Activated CD4-positive, alpha-beta T cell treated with anti-CD3 and anti-CD28 coated beads, Interleukin-2, amount 50 U/mL, for 16 hours (primary cell): ENCODE measurements around the gene CDCA3.

Experiments used
- DNase-seq: peaks from one replicate; pipeline ENCODE4 v3.0.0-alpha.2; 2020

The CDCA3 gene

DNA sequence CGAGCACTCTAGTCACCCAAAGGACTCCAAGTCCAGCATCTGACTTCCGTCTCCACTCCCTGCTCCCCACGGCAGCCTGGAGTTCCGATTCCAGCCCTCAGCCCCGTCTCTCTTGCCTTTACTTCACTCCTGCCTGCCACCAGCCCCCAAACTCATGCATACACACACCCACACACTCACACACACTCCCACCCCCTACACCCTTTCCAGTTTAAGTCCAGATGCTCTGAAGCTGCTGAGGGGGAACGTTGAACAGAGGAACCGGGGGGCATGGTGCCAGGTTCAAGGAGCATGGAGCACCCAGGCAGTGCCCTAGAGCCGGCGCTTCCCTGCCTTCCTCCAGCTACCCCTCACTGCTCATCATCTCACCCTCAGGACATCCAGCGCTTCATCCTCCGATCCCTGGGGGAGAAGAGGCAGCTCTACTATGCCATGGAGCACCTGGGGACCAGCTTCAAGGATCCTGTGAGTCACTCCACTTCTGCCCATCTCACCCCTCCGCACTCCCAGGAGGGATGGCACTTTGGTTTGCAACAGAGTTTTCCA is 19.6 kb downstream of the CDCA3 start:
- DNase-seq = no peak

- no peak for DNase-seq
Observed at GRCh38 chr12:6830999-6831398, 20.1 kb downstream of the CDCA3 start.

GRCh38 chr12:6830286-6830890 is 20.7 kb downstream of the CDCA3 start:
- DNase-seq = no peak

- DNase-seq = no peak
Observed at GRCh38 chr12:6829536-6830220, 21.4 kb downstream of the CDCA3 start.

GRCh38 chr12:6828781-6829535 is 22.1 kb downstream of the CDCA3 start:
- no peak for DNase-seq

DNA sequence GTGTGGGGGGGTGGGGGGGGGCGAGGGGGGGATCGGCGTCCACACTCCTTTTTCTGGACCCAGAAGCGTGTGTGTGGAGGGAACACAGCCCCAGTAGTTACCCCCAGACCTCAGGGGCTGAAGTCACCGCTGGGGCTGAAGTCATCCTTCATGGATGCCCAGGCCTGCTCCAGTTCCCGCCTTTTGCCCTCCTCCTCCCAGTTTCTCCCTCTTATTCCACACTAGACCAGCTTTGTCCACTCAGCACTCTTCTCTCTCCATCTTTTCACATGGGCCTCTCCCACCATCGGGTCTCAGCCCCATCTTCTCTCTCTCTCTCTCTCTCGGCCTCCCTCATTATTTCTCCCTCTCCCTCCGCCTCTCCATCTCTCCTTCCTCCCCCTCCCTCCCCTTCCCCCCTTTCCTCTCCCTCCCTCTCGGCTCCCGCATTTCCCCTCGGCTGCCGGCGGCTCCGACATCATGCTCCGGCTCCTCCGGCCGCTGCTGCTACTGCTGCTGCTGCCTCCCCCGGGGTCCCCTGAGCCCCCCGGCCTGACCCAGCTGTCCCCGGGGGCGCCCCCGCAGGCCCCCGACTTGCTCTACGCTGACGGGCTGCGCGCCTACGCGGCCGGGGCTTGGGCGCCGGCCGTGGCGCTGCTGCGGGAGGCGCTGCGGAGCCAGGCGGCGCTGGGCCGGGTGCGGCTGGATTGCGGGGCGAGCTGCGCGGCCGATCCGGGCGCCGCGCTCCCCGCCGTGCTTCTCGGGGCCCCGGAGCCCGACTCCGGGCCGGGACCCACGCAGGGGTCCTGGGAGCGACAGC is 22.9 kb downstream of the CDCA3 start, which contains the start of gene P3H3:
Gene P3H3, plus strand, starts transcription at position 426 of the 799 bp plus-strand sequence. Its CDS starts 34 bp downstream, at position 460.
- no peak for DNase-seq

DNA sequence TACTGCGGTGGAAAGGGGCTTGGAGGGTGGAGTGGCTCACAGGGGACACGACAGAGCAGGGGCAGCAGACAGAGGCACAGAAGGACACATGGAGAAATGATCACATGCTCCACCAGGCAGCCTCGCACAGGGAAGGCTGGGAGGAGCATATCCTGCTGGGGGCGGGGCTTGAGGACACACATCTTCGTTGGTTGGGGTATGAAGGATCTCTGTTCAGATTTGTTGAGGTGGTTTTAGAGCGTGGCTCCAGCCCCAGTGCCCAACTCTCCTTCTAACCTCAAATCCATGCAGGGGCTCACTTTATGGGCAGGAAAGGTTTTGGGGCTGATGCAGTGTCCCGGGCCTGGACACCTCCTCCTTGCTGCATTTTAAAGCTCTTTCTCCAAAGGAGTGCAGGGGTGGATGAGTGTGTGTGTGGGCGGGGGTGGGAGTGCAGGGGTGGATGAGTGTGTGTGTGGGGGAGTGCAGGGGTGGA is 23.6 kb downstream of the CDCA3 start:
- peak; percentile 46 for DNase-seq

GRCh38 chr12:6826734-6827436 is 24.2 kb downstream of the CDCA3 start:
- DNase-seq = no peak

- DNase-seq = no peak
Observed at GRCh38 chr12:6826125-6826733, 24.9 kb downstream of the CDCA3 start.

DNA sequence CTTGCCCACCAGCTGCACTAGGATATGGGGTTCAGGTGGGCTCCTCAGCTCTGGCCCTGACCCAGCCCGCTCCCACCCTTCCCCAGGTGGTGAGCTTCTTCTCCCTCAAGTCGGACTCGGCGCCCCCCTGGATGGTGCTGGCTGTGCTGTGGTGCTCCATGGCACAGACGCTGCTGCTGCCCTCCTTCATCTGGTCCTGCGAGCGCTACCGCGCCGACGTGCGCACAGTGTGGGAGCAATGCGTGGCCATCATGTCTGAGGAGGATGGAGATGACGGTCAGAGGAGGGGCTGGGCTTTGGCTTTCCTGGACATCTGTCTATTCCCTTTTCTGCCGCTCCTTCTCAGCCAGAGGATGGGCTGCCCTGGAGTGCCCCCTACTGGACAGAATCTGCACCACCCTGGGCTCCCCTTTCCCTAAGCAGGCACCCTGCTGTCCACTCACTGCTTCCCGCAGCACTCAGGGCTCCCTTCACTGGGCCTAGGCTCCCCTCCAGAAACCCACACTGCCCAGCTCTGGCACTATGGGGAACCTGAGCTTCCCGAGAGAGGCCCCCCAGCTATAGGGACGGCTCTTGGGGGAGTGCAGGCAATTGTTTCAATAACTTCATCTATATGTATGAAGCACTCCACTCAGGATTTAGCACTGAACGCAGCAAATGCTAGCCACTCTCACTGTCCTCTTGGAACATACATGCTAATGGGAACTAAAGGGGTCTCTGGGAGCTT is 25.5 kb downstream of the CDCA3 start:
- DNase-seq = peak; percentile 81

GRCh38 chr12:6824901-6825381 is 26.1 kb downstream of the CDCA3 start:
- DNase-seq = no peak

DNA sequence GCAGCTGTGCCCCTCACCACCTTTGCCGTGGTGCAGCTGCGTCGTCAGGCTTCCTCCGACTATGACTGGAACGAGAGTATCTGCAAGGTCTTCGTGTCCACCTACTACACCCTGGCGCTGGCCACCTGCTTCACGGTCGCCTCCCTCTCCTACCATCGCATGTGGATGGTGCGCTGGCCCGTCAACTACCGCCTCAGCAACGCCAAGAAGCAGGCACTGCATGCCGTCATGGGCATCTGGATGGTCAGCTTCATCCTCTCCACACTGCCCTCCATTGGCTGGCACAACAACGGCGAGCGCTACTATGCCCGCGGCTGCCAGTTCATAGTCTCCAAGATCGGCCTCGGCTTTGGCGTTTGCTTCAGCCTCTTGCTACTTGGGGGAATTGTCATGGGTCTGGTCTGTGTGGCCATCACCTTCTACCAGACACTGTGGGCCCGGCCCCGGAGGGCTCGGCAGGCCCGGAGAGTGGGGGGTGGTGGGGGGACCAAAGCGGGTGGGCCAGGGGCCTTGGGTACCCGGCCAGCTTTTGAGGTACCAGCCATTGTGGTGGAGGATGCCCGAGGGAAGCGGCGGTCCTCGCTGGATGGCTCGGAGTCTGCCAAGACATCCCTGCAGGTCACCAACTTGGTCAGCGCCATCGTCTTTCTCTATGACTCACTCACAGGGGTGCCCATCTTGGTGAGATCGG is 26.9 kb downstream of the CDCA3 start:
- DNase-seq = no peak

DNA sequence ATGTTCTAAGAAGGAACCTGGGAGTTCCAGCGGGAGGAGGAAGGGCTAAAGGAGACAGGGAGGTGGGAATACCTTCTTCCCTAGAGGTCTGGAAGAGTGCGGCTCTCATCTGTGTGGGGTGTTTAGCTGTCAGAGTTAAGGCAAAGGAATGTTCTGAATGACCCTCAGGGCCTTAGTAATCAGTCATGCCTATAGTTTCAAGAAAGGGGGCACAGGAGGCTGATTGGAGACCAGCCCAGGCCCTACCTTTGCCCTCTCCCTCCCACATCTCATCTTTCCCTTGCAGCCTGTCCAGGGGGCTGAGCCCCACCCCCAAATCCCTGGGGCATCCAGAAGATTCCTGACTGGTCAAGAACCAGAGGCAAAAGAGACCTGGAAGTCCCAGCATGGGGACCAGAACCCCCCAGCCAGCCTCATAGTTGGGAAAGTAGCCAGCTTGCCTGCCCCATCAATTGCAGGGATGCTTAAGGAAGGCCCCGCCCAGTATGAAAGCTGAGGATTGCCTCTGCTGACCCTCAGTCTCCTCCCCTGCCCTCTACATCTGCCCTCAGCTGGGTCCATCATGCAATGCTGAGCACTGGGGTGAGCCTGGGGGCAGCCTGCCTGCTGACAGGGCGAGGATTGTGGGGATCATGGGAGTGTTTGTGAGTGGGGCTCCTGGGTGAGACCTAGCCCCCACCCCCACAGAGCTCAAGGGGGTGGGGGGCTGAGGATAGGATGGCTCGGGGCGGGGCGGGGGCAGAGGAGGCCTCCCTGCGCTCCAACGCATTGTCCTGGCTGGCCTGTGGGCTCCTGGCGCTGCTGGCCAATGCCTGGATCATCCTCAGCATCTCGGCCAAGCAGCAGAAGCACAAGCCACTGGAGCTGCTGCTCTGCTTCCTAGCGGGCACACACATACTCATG is 27.7 kb downstream of the CDCA3 start:
- DNase-seq = no peak

GRCh38 chr12:6822426-6823135 is 28.5 kb downstream of the CDCA3 start:
- no peak for DNase-seq

- DNase-seq = no peak
Observed at GRCh38 chr12:6821591-6822425, 29.3 kb downstream of the CDCA3 start, which contains the start of gene GPR162. Gene GPR162 (plus strand): TSS chr12:6821821. CDS start chr12:6823899, 2,078 bp downstream.

- DNase-seq = no peak
Observed at GRCh38 chr12:6820166-6820565, 30.9 kb downstream of the CDCA3 start.
